HG02884 (cell line): ENCODE results near the gene AVEN.
"Not testable (repeated sequence)": the region's sequence is repeated elsewhere in the genome, so short reads cannot be mapped to it uniquely, and the experiment has no call there.

Experiments used
- ATAC-seq: cut with Tn5 transposase; IDR thresholded peaks from one replicate; pipeline ENCODE4 v1.9.1; 2021; ENCODE audit warnings: mild to moderate bottlenecking, moderate library complexity; ENCODE audit not compliant: unreplicated experiment

Gene AVEN

GRCh38 chr15:33857726-33858125 is 181.3 kb downstream of the AVEN start:
- ATAC-seq, result no peak

DNA sequence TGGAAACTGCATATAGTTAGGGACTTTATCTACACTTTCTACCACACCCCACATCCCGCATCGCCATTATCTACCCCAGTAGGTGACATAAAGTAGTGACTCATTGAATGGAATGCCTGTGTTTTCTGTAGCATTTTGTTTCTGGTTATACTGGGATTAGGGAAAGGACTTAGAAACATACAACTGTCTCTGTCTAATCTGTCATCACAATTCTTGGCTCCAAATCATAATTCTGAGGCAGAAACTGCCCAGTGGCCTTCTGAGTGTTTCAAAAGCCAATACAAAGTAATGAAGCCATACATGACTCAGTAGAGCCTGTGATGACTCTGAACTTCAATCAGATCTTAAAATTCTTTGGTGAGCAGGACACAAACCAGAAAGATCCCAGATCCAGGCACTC is 186.4 kb downstream of the AVEN start:
- no peak for ATAC-seq

DNA sequence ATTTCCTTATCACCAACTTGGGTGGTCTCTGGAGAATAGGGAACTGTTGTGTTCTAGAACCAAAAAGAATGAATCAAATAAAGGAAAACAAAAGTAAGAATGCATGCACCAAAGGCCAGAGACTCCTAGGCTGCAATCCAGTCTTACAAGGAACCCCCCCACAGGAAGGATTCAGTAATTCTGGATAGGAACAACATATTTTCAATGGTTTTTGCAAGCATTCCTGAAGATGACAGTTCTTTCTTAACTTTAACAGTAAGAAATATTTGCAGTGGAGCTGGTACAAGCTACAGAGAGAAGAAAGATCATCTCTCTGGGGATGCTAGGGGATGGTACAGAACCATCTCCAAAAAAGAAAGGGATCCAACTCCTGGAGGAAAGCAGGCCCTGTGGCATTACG is 186.9 kb downstream of the AVEN start:
- ATAC-seq, result no peak

DNA sequence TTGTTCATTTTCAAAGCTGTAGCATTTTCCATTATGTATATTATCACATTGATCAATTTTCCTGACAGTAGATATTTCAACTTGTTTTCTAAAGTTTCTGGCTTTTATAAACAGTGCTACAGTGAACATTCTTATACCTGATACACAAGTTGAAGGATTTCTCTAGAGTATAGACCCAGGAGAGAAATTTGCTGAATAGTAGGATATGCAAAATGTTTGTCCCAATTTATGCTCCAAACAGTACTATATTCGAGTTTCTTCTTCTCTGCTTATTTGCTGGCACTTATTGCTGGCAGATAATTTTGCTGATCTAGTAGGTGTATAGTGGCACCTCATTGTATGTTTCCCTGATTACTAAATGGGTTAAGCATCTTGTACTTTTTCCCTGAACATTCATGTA is 187.9 kb downstream of the AVEN start:
- no peak for ATAC-seq

DNA sequence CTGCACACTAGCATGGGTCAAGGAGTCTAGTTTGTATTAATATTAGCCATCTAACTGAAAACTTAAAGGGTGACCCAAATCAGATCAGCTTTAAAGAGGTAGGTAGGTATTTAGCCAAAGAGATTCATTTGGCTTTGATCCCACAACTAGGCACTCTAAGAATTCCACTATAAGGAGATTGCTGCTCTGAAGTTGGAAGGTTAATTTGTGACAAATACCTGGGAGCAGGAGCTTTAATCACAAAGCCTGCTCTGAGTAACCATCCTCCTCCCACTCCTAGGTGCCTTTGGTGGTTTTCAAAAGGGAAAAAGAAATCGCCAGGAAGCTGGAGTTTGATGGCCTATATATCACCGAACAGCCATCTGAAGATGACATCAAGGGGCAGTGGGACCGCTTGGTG is 191.0 kb downstream of the AVEN start:
- no peak for ATAC-seq

DNA sequence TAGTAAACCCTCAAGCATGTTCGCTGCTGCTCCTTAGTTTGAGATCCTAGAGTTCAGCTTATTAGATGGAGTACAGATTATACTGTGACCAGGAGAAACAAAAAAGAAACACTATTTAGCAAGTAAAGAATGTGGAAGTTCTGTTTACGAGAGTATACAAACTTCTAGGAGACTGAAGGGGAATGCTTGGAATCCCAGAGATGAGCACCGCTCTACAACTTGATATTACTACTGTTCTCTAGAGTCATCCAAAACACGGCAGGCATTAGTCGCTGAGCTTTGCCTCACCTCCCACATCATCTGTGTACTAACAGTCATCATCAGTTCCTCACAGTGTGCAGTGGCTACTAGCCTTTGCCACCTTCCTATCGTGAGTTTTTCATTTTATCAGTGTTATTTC is 192.1 kb downstream of the AVEN start:
- no peak for ATAC-seq

- no peak for ATAC-seq
Observed at GRCh38 chr15:33846142-33846541, 192.9 kb downstream of the AVEN start.

- no peak for ATAC-seq
Observed at GRCh38 chr15:33844597-33844996, 194.4 kb downstream of the AVEN start.

- no peak for ATAC-seq
Observed at GRCh38 chr15:33844186-33844585, 194.8 kb downstream of the AVEN start.

GRCh38 chr15:33840615-33841014 is 198.4 kb downstream of the AVEN start:
- ATAC-seq, result no peak

DNA sequence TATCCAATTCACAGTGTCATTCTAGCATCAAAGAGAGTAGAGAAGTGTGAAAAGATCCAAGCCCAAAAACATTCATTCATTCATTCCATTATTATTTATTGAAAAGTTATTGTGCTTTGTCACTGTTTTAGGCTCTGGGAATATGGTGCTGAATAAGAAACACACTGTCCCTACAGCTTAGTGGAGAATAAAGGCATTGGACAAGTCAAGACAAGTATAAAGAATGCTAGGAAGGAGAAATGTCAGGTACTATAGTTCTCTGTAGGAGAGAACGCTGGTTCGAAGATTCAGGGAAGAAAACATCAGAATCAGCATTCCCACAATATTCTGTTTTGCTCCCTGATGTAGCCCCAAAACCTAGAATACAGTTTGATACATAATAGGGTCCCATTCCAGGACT is 199.5 kb downstream of the AVEN start:
- ATAC-seq, result no peak

GRCh38 chr15:33837294-33837693 is 201.7 kb downstream of the AVEN start:
- no peak for ATAC-seq

DNA sequence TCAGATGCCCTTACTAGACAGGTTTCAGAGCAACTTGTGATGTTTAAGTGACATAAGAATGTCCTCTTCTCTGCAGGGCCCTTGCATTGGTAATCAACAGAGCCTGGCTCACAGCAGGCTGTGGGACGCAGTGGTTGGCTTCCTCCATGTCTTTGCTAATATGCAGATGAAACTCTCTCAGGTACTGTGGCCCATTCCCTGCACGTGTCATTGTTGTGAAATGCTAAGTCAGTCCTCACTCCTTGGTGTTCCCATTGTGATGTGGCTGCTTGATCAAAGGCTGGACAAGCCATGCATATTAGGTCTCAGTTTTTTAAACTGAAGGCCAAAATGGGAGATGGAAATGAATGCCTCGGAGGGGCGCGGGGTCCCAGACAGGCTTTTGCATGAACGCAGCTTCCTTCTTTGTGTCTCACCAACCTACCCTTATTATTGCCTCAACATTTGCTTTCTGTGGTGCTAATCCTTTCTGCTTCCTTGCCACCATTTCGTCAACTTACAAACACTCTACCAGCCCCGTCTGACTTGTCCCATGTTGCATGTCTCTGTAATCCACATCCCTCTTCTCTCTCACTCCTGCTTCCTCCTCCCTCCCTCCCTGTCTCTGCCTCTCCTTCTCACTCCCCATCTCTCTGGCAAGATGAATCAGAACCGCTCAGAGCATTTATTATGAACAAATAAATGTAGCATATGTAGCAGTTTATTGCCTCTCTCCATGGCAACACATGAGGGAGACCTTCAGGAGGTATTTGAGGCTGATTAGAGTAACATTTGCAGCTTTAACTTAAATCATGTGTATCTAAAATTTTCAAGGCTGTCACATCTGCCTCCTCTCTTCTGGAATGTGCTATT is 203.9 kb downstream of the AVEN start:
- ATAC-seq, result no peak

DNA sequence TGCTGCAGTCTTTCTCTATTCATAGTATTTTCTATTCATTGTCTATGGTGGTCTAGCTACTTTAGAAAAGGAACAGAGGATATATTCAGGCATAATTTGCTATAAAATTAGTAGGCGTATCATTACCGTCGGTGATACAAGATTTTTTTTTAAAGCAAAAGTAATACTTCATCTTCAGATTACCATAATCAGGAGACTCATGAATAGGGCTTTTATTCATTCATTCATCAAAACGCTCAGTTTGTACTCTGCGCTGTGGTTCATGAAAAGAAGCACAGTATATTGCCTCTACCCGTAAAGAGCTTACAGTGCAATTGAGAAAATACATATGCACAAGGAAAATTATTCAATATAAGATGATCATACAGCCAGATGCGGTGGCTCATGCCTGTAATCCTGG is 207.4 kb downstream of the AVEN start:
- no peak for ATAC-seq

DNA sequence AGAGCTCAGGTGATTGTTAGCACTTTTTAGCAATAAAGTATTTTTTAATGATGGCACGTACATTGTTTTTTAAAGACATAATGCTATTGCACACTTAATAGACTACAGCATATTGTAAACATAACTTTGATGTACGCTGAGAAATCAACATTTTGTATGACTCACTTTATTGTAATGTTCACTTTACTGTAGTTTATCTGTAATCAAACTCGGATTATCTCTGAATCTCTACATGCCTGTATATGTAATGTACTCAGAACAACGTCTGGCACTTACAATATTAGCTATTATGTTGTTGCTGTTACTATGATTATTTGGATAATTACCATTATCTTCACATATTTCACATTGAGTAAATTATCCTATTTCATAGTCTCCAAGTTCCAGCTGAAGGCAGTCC is 208.7 kb downstream of the AVEN start:
- ATAC-seq, result no peak

DNA sequence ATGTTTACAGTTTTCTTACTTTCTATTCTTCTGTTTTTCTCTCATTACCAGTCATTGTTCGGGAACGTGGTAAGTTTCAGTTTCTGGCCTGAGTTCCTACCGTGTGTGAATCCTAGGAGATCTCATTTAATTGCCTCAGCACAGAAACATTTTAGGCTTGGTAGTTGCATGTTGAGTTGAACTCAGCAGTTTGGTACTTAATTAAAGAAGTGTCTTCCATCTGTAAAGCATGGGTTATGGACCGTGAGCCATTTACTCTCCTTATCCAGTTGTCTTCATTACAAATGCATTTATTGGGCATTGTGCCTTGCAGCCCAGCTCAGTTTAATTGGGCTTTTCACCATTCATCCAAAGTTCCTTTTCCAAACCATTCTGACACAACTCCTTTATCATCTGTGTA is 212.8 kb downstream of the AVEN start:
- no peak for ATAC-seq

GRCh38 chr15:33825453-33825852 is 213.6 kb downstream of the AVEN start:
- no peak for ATAC-seq

GRCh38 chr15:33823119-33823518 is 215.9 kb downstream of the AVEN start:
- no peak for ATAC-seq

DNA sequence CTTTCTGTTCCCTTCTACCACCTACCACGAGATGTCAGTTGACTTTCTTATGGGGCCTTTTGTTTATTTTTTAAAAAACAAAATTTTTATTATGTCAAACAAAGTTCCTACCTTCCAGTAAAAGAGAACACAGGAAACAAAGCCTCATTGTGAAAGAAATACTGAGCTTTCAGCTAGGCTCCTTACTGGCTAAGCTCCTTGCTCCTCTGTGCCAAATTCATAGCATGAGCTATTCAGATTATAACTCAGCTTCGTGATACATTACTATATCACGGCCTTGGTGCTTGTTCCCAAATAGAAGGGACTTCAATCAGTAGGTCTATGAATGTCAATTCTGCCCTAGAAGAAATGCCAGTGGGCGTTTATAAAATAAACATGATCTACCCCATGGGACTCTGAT is 216.5 kb downstream of the AVEN start:
- no peak for ATAC-seq

DNA sequence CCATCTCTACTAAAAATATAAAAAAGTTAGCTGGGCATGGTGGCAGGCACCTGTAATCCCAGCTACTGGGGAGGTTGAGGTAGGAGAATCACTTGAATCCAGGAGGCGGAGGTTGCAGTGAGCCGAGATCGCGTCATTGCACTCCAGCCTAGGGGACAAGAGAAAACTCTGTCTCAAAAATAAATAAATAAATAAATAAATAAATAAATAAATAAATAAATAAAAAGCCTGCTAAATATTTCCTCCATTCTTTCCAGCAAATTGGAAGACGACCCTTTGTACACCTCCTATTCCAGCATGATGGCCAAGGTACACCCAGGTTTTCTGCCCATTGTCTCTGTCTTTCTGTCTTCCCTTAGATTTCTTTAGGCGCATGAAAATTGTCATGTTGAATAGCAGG is 219.5 kb downstream of the AVEN start:
- not testable (repeated sequence) for ATAC-seq
